Kidney epithelial cell (primary cell): ENCODE results near the gene TSPAN5. TPM values are rescaled to one million over a fixed set of nuclear protein-coding genes. Genes with fewer than 3 reads are reported as not detected.

Experiments used
- DNase-seq: peaks from one replicate; pipeline ENCODE4 v3.0.0-alpha.2; 2010; ENCODE audit warnings: low read depth
- H3K27me3 ChIP-seq: 2 replicates; pipeline ENCODE4 v1.6.0; 2011; ENCODE audit warnings: low read length; ENCODE audit not compliant: control insufficient read depth, insufficient read depth
- H3K36me3 ChIP-seq: 2 replicates; pipeline ENCODE4 v1.5.1; 2011; ENCODE audit warnings: low read length; ENCODE audit not compliant: control insufficient read depth, insufficient read depth
- H3K4me3 ChIP-seq: 2 replicates; pipeline ENCODE4 v1.5.1; 2011; ENCODE audit warnings: low read depth, mild to moderate bottlenecking, control low read depth, low read length
- CTCF ChIP-seq: IDR thresholded peaks from 2 replicates; pipeline ENCODE4 v1.5.1; 2011; ENCODE audit warnings: mild to moderate bottlenecking, moderate library complexity, low read length, control low read depth, inconsistent platforms; ENCODE audit not compliant: insufficient read depth, poor library complexity, severe bottlenecking
- total RNA-seq: library from RNA; depleted of rRNA; stranded (reverse); fragments of >200 nt; gene quantifications from 2 replicates; pipeline ENCODE4 v1.2.3, GENCODE V29; 2015

The TSPAN5 gene
- total RNA-seq, 1 donor from 2014 or later: 20.5 TPM

- TF ChIP-seq CTCF: no peak
- Histone ChIP-seq H3K36me3 (no peaks in the 10 kb centered on the region), H3K27me3 (no peaks in the 10 kb centered on the region), H3K4me3 (no peak overlapping the region)
- DNase-seq: no peak
Observed at GRCh38 chr4:98630737-98631454, 27.5 kb downstream of the TSPAN5 start.

GRCh38 chr4:98627531-98628257 is 30.7 kb downstream of the TSPAN5 start:
- Histone ChIP-seq H3K36me3 (no peaks in the 10 kb centered on the region), H3K4me3 (no peak overlapping the region), H3K27me3 (no peaks in the 10 kb centered on the region)
- TF ChIP-seq CTCF: no peak
- peak; percentile 28 for DNase-seq

- H3K4me3 ChIP-seq: no peak overlapping the region
- H3K36me3 ChIP-seq: no peaks in the 10 kb centered on the region
- no peaks in the 10 kb centered on the region for H3K27me3 ChIP-seq
- DNase-seq: peak; percentile 80
- TF ChIP-seq CTCF: no peak
Observed at GRCh38 chr4:98626350-98626749, 32.1 kb downstream of the TSPAN5 start.

GRCh38 chr4:98625920-98626319 is 32.5 kb downstream of the TSPAN5 start:
- no peak for TF ChIP-seq CTCF
- no peaks in the 10 kb centered on the region for H3K27me3 ChIP-seq
- no peak overlapping the region for H3K4me3 ChIP-seq
- no peaks in the 10 kb centered on the region for H3K36me3 ChIP-seq
- no peak for DNase-seq

- no peak for DNase-seq
- TF ChIP-seq CTCF: no peak
- H3K27me3 ChIP-seq: no peaks in the 10 kb centered on the region
- H3K36me3 ChIP-seq: no peaks in the 10 kb centered on the region
- H3K4me3 ChIP-seq: no peak overlapping the region
Observed at GRCh38 chr4:98625399-98625798, 33.0 kb downstream of the TSPAN5 start.

- TF ChIP-seq CTCF: no peak
- Histone ChIP-seq H3K27me3 (no peaks in the 10 kb centered on the region), H3K4me3 (no peak overlapping the region), H3K36me3 (no peaks in the 10 kb centered on the region)
- no peak for DNase-seq
Observed at GRCh38 chr4:98624642-98625041, 33.8 kb downstream of the TSPAN5 start.
